HG03558 (cell line): ENCODE data around the gene MCOLN3.
"Not testable (repeated sequence)": the region's sequence is repeated elsewhere in the genome, so short reads cannot be mapped to it uniquely, and the experiment has no call there.

Source experiments
- ATAC-seq: cut with Tn5 transposase; IDR thresholded peaks from one replicate; pipeline ENCODE4 v1.9.1; 2021; ENCODE audit warnings: moderate number of reproducible peaks; ENCODE audit not compliant: unreplicated experiment; ENCODE audit errors: extremely low read depth

Gene MCOLN3

GRCh38 chr1:85049735-85050166 lies 1.5 kb upstream of the MCOLN3 start:
- no peak for ATAC-seq

GRCh38 chr1:85047472-85048295 lies 616 bp downstream of the MCOLN3 start:
- peak; percentile 26 for ATAC-seq

- ATAC-seq, result no peak
Observed at GRCh38 chr1:85047144-85047471, 1.2 kb downstream of the MCOLN3 start.

- ATAC-seq, result no peak
Observed at GRCh38 chr1:85042413-85042812, 5.9 kb downstream of the MCOLN3 start.

GRCh38 chr1:85041793-85042192 lies 6.5 kb downstream of the MCOLN3 start:
- ATAC-seq, result no peak

GRCh38 chr1:85033221-85033620 lies 15.1 kb downstream of the MCOLN3 start:
- no peak for ATAC-seq

GRCh38 chr1:85030536-85030935 lies 17.8 kb downstream of the MCOLN3 start:
- no peak for ATAC-seq

GRCh38 chr1:85028151-85028550 lies 20.1 kb downstream of the MCOLN3 start:
- no peak for ATAC-seq

- peak; percentile 81 for ATAC-seq
Observed at GRCh38 chr1:85027242-85027983, 20.9 kb downstream of the MCOLN3 start.

GRCh38 chr1:85025940-85026339 lies 22.4 kb downstream of the MCOLN3 start:
- no peak for ATAC-seq

GRCh38 chr1:85024736-85025135 lies 23.6 kb downstream of the MCOLN3 start:
- ATAC-seq, result no peak

- ATAC-seq, result no peak
Observed at GRCh38 chr1:85022700-85023099, 25.6 kb downstream of the MCOLN3 start.

GRCh38 chr1:85019994-85020393 lies 28.3 kb downstream of the MCOLN3 start:
- no peak for ATAC-seq

- ATAC-seq, result no peak
Observed at GRCh38 chr1:85015826-85016225, 32.5 kb downstream of the MCOLN3 start.

- ATAC-seq, result not testable (repeated sequence)
Observed at GRCh38 chr1:85005641-85006040, 42.7 kb downstream of the MCOLN3 start.

- ATAC-seq, result no peak
Observed at GRCh38 chr1:85001742-85002141, 46.6 kb downstream of the MCOLN3 start.

GRCh38 chr1:84998642-84999280 lies 49.5 kb downstream of the MCOLN3 start:
- no peak for ATAC-seq

GRCh38 chr1:84997667-84998600 lies 50.4 kb downstream of the MCOLN3 start:
- no peak for ATAC-seq

GRCh38 chr1:84996846-84997666 lies 51.2 kb downstream of the MCOLN3 start, which contains the start of gene MCOLN2:
TSS of gene MCOLN2 (minus strand) at chr1:84997113. CDS start at chr1:84996872, 241 bp downstream.
- peak; percentile 16 for ATAC-seq
